Esophagus muscularis mucosa (tissue), 4 donors: Measurements from ENCODE around the gene SFSWAP. TPM values are rescaled to one million over a fixed set of nuclear protein-coding genes. Genes with fewer than 3 reads are reported as not detected.

Source experiments
- DNase-seq: peaks from one replicate; pipeline ENCODE4 v3.0.0-alpha.2; 2017; ENCODE audit errors: extremely low spot score
- H3K27ac ChIP-seq, 4 donors: fragments of 200-600 bp; sonication (generic); replicated peaks in 1 of 4; 1 replicate in 3 of 4; 2 replicates in 1 of 4; pipeline ENCODE4 v1.5.1; 2016 to 2019; ENCODE audit warnings: mild to moderate bottlenecking in 1 of 4
- H3K27me3 ChIP-seq, 4 donors: fragments of 200-600 bp; sonication (generic); one replicate each; pipeline versions ENCODE4 v1.5.1 to v1.6.0; 2016 to 2019
- H3K36me3 ChIP-seq, 4 donors: fragments of 200-600 bp; sonication (generic); one replicate each; pipeline ENCODE4 v1.5.1; 2016 to 2019
- H3K4me1 ChIP-seq, 4 donors: fragments of 200-600 bp; sonication (generic); one replicate each; pipeline ENCODE4 v1.5.1; 2016 to 2019
- H3K4me3 ChIP-seq, 4 donors: fragments of 200-600 bp; sonication (generic); 1 replicate in 2 of 4; 2 replicates in 2 of 4; pipeline ENCODE4 v1.5.1; 2016 to 2019; ENCODE audit warnings: mild to moderate bottlenecking in 4 of 4, moderate library complexity in 1 of 4
- H3K9me3 ChIP-seq, 4 donors: fragments of 200-600 bp; sonication (generic); 1 replicate in 3 of 4; 2 replicates in 1 of 4; pipeline ENCODE4 v1.5.1; 2016 to 2019
- EP300 ChIP-seq: sonication (generic); formaldehyde crosslinking; IDR thresholded peaks from one replicate; pipeline ENCODE4 v1.6.1; 2017; ENCODE audit warnings: antibody characterized with exemption
- POLR2A ChIP-seq: fragments of 450-650 bp; IDR thresholded peaks from one replicate; pipeline ENCODE4 v1.6.1; 2017; ENCODE audit warnings: antibody characterized with exemption, moderate library complexity, mild to moderate bottlenecking, low read depth
- POLR2AphosphoS5 ChIP-seq, 2 donors: sonication (generic); formaldehyde crosslinking; IDR thresholded peaks; one replicate each; pipeline ENCODE4 v1.6.1; 2017; ENCODE audit warnings: antibody characterized with exemption in 2 of 2
- WGBS: methylation state at CpG from one replicate; pipeline ENCODE4 v1.1.5; 2018; 5-methylcytosine and 5-hydroxymethylcytosine counted together
- intact Hi-C: fragments of 100-400 bp; cut with DNase I; formaldehyde crosslinking; loops from one replicate; pipeline ENCODE4 v1.15.1; 2023
- total RNA-seq, 4 donors: library from RNA; depleted of rRNA; stranded (reverse); fragments of >200 nt; gene quantifications; one replicate each; pipeline versions ENCODE4 v1.1.0 to v1.2.1, GENCODE V29; 2016
- TF ChIP-seq, protein P1 (sequence below), 3 experiments: fragments of 200-600 bp in 2 of 3; fragments of 450-650 bp in 1 of 3; sonication (generic) in 2 of 3; IDR thresholded peaks; one replicate each; pipeline ENCODE4 v1.5.1; 2017 to 2019; ENCODE audit warnings: antibody characterized with exemption in 3 of 3, mild to moderate bottlenecking in 2 of 3, moderate library complexity in 1 of 3

Gene SFSWAP
- total RNA-seq, 4 donors from 2014 or later = 21.7 to 28.2 (median 25.0) TPM

GRCh38 chr12:131825146-131825892 is 114.4 kb downstream of the SFSWAP start:
- TF ChIP-seq POLR2A (no peak), POLR2AphosphoS5 (IDR thresholded peaks at IDR 0.05) (no peak), EP300 (no peak)
- TF ChIP-seq, protein P1, sequence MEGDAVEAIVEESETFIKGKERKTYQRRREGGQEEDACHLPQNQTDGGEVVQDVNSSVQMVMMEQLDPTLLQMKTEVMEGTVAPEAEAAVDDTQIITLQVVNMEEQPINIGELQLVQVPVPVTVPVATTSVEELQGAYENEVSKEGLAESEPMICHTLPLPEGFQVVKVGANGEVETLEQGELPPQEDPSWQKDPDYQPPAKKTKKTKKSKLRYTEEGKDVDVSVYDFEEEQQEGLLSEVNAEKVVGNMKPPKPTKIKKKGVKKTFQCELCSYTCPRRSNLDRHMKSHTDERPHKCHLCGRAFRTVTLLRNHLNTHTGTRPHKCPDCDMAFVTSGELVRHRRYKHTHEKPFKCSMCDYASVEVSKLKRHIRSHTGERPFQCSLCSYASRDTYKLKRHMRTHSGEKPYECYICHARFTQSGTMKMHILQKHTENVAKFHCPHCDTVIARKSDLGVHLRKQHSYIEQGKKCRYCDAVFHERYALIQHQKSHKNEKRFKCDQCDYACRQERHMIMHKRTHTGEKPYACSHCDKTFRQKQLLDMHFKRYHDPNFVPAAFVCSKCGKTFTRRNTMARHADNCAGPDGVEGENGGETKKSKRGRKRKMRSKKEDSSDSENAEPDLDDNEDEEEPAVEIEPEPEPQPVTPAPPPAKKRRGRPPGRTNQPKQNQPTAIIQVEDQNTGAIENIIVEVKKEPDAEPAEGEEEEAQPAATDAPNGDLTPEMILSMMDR (IDR thresholded peaks at IDR 0.05) = no peak
- no peak overlapping the region for H3K27ac ChIP-seq
- 61% methylated on average over 18 of the region's 18 CpGs for WGBS
- no peaks in the 10 kb centered on the region for H3K36me3 ChIP-seq
- DNase-seq = no peak
- H3K4me3 ChIP-seq = no peak overlapping the region
- no peaks in the 10 kb centered on the region for H3K9me3 ChIP-seq
- H3K27me3 ChIP-seq = peaks cover 3 to 82% (median 16%) of the 10 kb centered on the region in 4 donors
- peaks cover 18 to 31% (median 29%) of the 10 kb centered on the region in 4 donors for H3K4me1 ChIP-seq
- intact Hi-C loops = no loop called here

GRCh38 chr12:131826097-131826928 is 115.4 kb downstream of the SFSWAP start:
- Histone ChIP-seq H3K4me3 (no peak overlapping the region), H3K4me1 (peaks cover 27 to 41% (median 39%) of the 10 kb centered on the region in 4 donors), H3K27me3 (peaks cover 3 to 88% (median 19%) of the 10 kb centered on the region in 4 donors), H3K36me3 (no peaks in the 10 kb centered on the region), H3K9me3 (no peaks in the 10 kb centered on the region), H3K27ac (no peak overlapping the region)
- intact Hi-C loops = no loop called here
- 81% methylated on average over 23 of the region's 23 CpGs for WGBS
- TF ChIP-seq POLR2AphosphoS5 (IDR thresholded peaks at IDR 0.05) (no peak), EP300 (no peak), POLR2A (no peak)
- TF ChIP-seq, protein P1 (IDR thresholded peaks at IDR 0.05) = no peak
- DNase-seq = no peak

- Histone ChIP-seq H3K27me3 (peaks cover 3 to 88% (median 26%) of the 10 kb centered on the region in 4 donors), H3K4me3 (peak within 1 kb of the TSS; percentile 53 to 68 (median 56)), H3K27ac (peak within 1 kb of the TSS; percentile 23 to 84 (median 48)), H3K36me3 (no peaks in the 10 kb centered on the region), H3K9me3 (no peaks in the 10 kb centered on the region), H3K4me1 (peaks cover 27 to 53% (median 50%) of the 10 kb centered on the region in 4 donors)
- WGBS = no CpG with 5 or more reads among the region's 86 CpGs
- TF ChIP-seq, protein P1 (IDR thresholded peaks at IDR 0.05) = peak in 1 of 3 experiments; percentile 7
- TF ChIP-seq POLR2A (no peak), POLR2AphosphoS5 (IDR thresholded peaks at IDR 0.05) (peak in 1 of 2 donors; percentile 45)
- intact Hi-C loops = no loop called here
- no peak for DNase-seq
These were observed 117.2 kb downstream of the SFSWAP start, which contains the start of gene MMP17 for GRCh38 chr12:131827961-131828534. Gene MMP17 (plus strand): TSS chr12:131828393. CDS start chr12:131828495, 102 bp downstream.

GRCh38 chr12:131828671-131829355 is 117.9 kb downstream of the SFSWAP start:
- no peak for TF ChIP-seq POLR2AphosphoS5 (IDR thresholded peaks at IDR 0.05)
- no peak for TF ChIP-seq EP300
- no peak for TF ChIP-seq POLR2A
- TF ChIP-seq, protein P1 (IDR thresholded peaks at IDR 0.05) = no peak
- Histone ChIP-seq H3K4me1 (peaks cover 27 to 56% (median 50%) of the 10 kb centered on the region in 4 donors), H3K27me3 (peaks cover 3 to 88% (median 31%) of the 10 kb centered on the region in 4 donors), H3K9me3 (no peaks in the 10 kb centered on the region), H3K4me3 (peak overlapping the region; percentile 53 to 68 (median 56)), H3K27ac (peak overlapping the region; percentile 23 to 84 (median 42)), H3K36me3 (no peaks in the 10 kb centered on the region)
- intact Hi-C loops = no loop called here
- DNase-seq = no peak
- WGBS = 0% methylated on average over 10 of the region's 64 CpGs
